ENCODE results near the gene HSPB9.

The HSPB9 gene

GRCh38 chr17:42118126-42118510 lies 4.5 kb upstream of the HSPB9 start:
- no peak for DNase-seq (ENCODE audit: insufficient read length, low spot score)
- FAIRE-seq = no peak

DNA sequence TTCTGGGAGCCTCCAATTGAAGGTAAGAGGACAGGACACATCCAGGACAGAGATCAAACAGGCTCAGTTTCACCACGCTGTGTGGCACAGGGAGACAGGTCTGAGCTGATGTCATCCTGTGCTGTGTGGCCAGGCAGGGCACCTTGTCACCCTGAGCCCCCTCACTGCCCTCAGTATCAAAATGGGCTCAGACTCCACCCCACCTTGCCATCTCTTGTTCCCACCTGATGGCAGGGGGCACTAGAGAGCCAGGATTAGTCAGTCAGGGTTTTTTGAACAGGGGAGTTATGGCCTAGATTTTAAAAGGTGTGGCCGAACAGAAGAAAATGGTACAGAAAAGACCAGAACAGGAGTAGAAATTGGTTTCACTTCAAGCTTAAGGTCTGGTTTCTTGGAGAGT lies 4.1 kb upstream of the HSPB9 start:
- peak; percentile 83 for FAIRE-seq

GRCh38 chr17:42119301-42119700 lies 3.3 kb upstream of the HSPB9 start:
- DNase-seq (ENCODE audit: insufficient read length, low spot score) = no peak
- FAIRE-seq = no peak

More for the DNA sequence above, 4.1 kb upstream of the HSPB9 start:
- no peak for DNase-seq (ENCODE audit: insufficient read length, low spot score)

DNA sequence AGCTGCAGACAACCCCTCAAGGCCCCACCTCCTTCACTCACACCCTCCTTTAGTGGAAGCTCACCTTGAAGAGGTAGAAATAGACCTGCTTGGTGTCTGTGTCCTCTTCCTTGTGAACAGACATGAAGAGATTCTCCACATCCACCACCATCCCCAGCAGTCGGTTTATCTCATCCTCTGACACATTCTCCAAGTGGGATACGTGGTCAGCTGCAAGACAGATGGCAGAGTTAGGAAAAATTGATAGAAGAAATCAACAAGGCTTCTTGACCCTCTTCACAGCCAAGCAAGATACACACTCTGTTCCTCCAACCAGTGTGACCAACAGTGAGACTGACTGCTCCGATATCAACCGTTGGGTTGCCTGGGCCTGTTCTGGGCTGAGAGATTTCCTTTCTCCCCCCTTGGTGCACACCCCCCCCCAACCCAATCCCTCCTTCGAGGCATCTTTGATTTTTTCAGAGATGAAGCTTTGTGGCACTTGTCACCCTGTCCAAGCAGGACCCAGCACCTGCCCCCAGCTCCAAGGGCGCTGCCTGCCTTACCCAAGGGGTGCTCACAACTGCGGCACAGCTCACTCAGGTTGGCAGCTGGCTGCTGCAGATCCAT lies 2.3 kb upstream of the HSPB9 start:
- no peak for DNase-seq (ENCODE audit: insufficient read length, low spot score)
- no peak for FAIRE-seq

GRCh38 chr17:42120770-42121769 lies 1.5 kb upstream of the HSPB9 start, which contains the start of gene KAT2A:
TSS of gene KAT2A (minus strand) at chr17:42121367. CDS start at chr17:42121304, 63 bp downstream.
- DNase-seq (ENCODE audit: insufficient read length, low spot score) = peak; percentile 90
- FAIRE-seq = peak; percentile 98

GRCh38 chr17:42124256-42124655 lies 1.7 kb downstream of the HSPB9 start:
- FAIRE-seq = no peak
- no peak for DNase-seq (ENCODE audit: insufficient read length, low spot score)

- no peak for FAIRE-seq
- no peak for DNase-seq (ENCODE audit: insufficient read length, low spot score)
Observed at GRCh38 chr17:42125565-42125964, 3.0 kb downstream of the HSPB9 start.

GRCh38 chr17:42126836-42127235 lies 4.2 kb downstream of the HSPB9 start:
- DNase-seq (ENCODE audit: insufficient read length, low spot score) (no peak), FAIRE-seq (no peak)

DNA sequence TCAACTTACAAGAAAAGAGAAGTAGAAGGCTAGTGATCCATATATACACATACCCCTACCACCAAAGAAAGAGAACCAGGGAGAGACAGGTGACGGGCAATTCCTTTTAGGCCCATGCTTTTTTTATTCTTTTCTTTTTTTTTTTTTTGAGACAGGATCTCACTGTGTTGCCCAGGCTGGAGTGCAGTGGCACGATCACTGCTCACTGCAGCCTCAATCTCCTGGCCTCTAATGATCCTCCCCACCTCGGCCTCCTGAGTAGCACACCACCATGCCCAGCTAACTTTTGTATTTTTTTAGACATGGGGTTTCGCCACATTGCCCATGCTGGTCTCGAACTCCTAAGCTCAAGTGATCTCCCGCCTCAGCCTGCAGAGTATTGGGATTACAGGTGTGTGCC lies 4.8 kb downstream of the HSPB9 start:
- no peak for DNase-seq (ENCODE audit: insufficient read length, low spot score)
- no peak for FAIRE-seq

DNA sequence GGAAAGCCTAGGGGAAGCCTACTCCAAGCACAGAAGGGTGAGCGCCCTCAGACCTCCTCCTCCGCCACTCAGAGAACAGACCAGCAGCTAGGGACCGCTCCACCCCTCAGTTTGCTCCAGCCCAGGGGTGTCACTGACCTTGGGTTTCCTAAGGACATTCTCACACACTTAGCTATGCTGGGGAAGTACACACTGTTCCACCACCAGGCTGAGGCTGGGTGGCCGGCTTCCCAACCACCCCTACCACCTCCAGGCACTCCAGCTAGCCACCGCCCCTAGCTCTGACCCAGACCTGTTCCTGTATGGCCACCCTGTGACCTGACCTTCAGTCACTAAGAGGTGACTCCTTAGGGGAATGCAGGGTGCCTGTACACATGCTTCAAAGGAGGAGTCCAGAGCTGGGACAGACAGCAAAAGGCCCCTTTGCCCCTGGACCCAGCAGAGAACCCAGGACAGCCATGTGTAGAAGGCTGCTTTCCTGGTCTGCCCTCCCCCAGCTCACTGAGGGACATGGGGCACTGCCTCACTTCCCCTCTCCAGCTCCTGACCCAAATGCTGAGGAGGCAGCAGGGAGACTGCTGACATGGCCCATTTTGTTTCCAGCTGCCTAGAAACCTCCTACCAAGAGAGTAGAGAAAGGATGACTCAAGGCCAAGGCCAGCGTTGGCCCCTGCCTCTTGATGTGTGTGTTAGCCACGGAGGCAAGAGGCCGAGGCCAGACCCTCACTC lies 6.7 kb downstream of the HSPB9 start:
- DNase-seq (ENCODE audit: insufficient read length, low spot score) = no peak
- FAIRE-seq = no peak

DNA sequence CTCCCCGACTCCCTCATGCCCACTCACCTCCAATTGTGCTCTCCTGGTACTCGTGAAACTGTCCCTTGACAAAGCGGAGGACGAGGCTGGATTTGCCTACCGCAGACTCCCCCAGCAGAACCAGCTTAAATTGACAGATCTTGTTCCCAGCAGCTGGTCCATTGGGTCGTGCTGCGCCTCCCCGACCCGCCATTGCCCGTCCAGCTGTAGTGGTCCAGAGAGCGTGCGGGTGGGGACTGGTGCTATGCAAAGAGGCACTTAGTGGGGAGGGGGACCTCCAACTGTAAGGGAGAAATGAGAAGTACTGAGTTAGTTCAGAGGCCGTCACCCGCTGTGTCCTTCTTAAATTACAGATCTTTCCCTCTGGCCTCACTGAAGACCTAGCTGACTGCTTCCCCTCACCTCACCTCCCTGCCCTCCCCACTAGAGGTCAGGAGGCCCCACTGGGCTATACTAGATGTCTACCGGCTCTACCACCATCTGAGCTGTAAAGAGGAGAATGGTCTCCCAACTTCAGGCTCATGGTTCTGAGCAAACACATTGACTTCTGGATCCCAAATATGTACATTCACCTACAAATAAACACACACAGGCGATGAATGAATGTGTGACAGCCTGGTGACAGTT lies 7.8 kb downstream of the HSPB9 start:
- FAIRE-seq (no peak), DNase-seq (ENCODE audit: insufficient read length, low spot score) (no peak)

- no peak for FAIRE-seq
Observed at GRCh38 chr17:42131232-42131631, 8.6 kb downstream of the HSPB9 start.

DNA sequence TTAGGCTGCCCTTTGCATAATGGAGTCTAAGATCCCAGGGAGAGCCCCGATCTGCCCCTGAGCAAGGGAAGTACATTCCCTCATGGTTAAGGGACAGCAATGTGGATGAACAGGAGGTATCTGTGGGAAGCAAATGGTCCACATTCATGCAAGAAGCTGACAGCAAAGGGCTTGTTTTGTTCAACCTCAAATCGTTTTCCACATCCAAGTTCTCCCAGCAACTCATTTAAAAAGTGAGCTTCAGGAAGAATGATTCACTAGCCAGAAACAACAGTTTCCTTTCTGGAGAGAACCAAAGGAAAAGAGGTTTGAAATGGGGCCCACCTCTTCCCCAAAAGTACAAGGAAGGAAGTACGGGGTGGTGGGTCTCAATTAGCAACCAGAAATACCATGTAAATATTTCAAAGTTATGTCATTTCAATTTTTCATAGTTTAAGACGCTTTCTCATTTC lies 9.4 kb downstream of the HSPB9 start:
- FAIRE-seq = no peak
- DNase-seq (ENCODE audit: insufficient read length, low spot score) = no peak

More at GRCh38 chr17:42131232-42131631, 8.6 kb downstream of the HSPB9 start:
- DNase-seq (ENCODE audit: insufficient read length, low spot score) = no peak

GRCh38 chr17:42132941-42133340 lies 10.3 kb downstream of the HSPB9 start:
- no peak for DNase-seq (ENCODE audit: insufficient read length, low spot score)
- peak; percentile 61 for FAIRE-seq

DNA sequence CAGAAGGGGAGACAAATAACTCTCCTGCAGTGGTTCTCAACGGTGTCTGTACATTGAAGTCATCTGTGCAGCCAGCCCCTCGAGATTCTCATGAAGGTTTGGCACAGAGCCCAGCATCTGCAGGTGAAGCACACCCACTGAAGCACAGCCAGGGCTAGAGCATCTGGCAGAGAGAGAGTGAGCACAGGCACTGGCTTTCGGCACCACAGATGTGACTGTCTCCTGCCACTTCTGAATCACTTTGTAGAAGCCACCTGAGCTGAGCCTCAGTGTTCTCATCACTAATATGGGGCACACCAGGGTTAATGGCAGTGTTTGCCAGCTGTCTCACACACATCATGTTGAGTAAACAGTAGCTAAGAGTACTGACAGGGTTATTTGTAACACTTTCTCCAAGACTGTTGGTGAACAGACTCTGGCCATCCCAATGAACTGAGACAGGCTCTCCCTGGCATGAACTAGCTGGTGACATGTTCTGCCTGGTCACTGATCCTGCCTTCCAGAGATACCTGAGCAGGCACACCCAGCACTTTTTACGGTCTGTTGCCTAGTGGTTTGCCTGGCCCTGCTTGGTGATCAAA lies 10.9 kb downstream of the HSPB9 start:
- DNase-seq (ENCODE audit: insufficient read length, low spot score) (peak; percentile 48), FAIRE-seq (peak; percentile 90)

GRCh38 chr17:42135151-42135550 lies 12.5 kb downstream of the HSPB9 start:
- no peak for DNase-seq (ENCODE audit: insufficient read length, low spot score)

DNA sequence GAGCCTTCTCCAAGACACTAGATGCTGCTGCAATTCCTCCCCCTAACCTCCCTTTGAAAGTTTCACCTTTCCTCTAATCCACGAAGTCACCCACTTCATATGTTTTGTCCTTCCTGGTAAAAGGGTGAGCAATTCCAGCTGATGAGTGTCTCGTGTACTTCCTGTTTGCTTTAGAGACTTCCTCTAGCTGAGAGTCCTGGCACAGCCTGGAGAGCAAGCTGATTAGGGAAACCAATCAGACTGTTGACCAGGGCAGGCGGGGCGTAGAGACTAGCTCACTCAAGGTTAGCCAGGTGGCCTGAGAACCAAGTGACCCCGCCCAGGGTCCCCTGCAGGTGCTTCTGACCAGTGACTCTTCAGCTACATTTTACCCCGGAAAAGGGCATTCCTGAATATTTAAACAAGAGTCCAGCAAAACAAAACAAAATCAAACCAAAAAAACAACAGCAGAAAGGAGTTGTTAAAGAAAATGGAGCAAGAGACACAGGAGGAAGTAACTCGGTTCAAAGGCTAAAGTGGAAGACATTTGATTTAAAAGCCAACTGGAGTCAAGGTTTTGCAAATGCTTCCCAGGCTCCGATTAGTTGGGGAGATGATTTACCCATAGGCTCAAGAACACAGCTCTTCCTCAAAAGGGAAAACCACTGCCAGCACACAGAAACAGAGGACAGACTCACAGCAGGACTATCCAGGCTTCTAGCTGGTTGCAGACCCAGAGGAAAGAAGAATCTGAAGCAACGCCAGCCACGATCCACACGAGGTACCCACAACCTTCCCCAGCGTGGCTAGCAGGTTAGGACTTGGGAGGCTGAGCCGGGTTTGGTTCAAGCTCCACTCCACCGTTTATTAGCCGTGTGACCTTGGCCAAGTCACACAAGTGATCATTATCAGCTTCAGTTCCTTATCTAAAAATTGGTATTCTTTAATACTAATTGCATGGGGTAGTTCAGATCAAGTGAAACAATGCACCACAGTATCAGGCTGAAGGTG lies 13.4 kb downstream of the HSPB9 start:
- no peak for FAIRE-seq
- no peak for DNase-seq (ENCODE audit: insufficient read length, low spot score)

More at GRCh38 chr17:42135151-42135550, 12.5 kb downstream of the HSPB9 start:
- FAIRE-seq = no peak

DNA sequence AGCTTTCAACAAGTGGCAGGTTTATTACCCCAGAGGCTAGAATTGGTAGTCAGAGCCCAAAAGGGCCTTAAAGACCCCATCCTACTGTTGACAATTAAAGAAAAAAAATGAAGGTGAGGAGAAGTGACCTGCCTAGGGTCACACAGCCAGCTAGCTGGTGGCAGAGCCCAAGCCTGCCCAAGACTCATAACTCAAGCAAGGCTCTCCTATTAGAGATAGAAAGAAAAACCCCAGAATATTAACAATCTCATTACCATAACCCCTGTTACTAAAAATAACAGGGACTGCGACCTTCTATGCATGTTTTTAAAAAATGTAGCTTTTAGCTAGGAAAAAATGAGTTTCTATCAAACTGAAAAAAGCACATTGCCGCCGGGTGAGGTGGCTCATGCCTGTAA lies 14.0 kb downstream of the HSPB9 start:
- FAIRE-seq (no peak), DNase-seq (ENCODE audit: insufficient read length, low spot score) (no peak)

All from GM19239 (cell line).